K562 (cell line): ENCODE data around the gene CFL1. TPM values are rescaled to one million over a fixed set of nuclear protein-coding genes. Genes with fewer than 3 reads are reported as not detected.

ENCODE experiments used
- ARID1B ChIP-seq: fragments of 450-650 bp; IDR thresholded peaks from 2 replicates; pipeline ENCODE4 v1.6.1; 2016; ENCODE audit warnings: antibody characterized with exemption, mild to moderate bottlenecking, inconsistent platforms
- ARID2 ChIP-seq: fragments of 450-650 bp; IDR thresholded peaks from 2 replicates; pipeline ENCODE4 v1.6.1; 2017; ENCODE audit warnings: antibody characterized with exemption, mild to moderate bottlenecking
- COPS2 ChIP-seq: fragments of 450-650 bp; conservative IDR thresholded peaks from 2 replicates; pipeline ENCODE4 v1.6.1; 2016; ENCODE audit warnings: mild to moderate bottlenecking, moderate library complexity
- DPF2 ChIP-seq: fragments of 450-650 bp; IDR thresholded peaks from 2 replicates; pipeline ENCODE4 v1.6.1; 2016
- EHMT2 ChIP-seq: fragments of 450-650 bp; IDR thresholded peaks from 2 replicates; pipeline ENCODE4 v1.6.1; 2018; ENCODE audit warnings: antibody characterized with exemption
- HOXB6 ChIP-seq: fragments of 250-450 bp; sonication (Bioruptor Pico); IDR thresholded peaks from 2 replicates; pipeline ENCODE4 v1.5.1; 2022; ENCODE audit warnings: mild to moderate bottlenecking, borderline replicate concordance
- IFI16 ChIP-seq: fragments of 250-450 bp; sonication (Bioruptor Pico); IDR thresholded peaks from 2 replicates; pipeline ENCODE4 v2.1.2; 2022; ENCODE audit warnings: mild to moderate bottlenecking, inconsistent platforms
- MAFF ChIP-seq: IDR thresholded peaks from 2 replicates; pipeline ENCODE4 v1.6.1; 2012; ENCODE audit warnings: low read length, improper control_type of control experiment
- MAZ ChIP-seq, 2 experiments: fragments of 450-650 bp in 1 of 2; sonication (generic) in 1 of 2; formaldehyde crosslinking; IDR thresholded peaks in 1 of 2; conservative IDR thresholded peaks in 1 of 2; 2 replicates each; pipeline versions ENCODE4 v1.4.0 to v1.5.0; 2020; ENCODE audit warnings: mild to moderate bottlenecking in 1 of 2, missing genetic modification reagents in 1 of 2
- NFE2 ChIP-seq: IDR thresholded peaks from 2 replicates; pipeline ENCODE4 v1.6.1; 2014; ENCODE audit warnings: antibody characterized with exemption, low read depth
- NR2C2 ChIP-seq, 2 experiments: fragments of 200-800 bp in 1 of 2; sonication (Bioruptor generic) in 1 of 2; sonication (generic) in 1 of 2; formaldehyde crosslinking in 1 of 2; IDR thresholded peaks; 2 replicates each; pipeline versions ENCODE4 v1.6.1 to v1.8.0; 2016 to 2022; ENCODE audit warnings: mild to moderate bottlenecking in 1 of 2, missing compliant biosample characterization in 1 of 2, missing genetic modification characterization in 1 of 2, missing genetic modification reagents in 1 of 2
- NR3C1 ChIP-seq: sonication (generic); formaldehyde crosslinking; IDR thresholded peaks from 2 replicates; pipeline ENCODE4 v1.8.1; 2022; ENCODE audit warnings: missing genetic modification reagents
- POLR2AphosphoS5 ChIP-seq: IDR thresholded peaks from 2 replicates; pipeline ENCODE4 v1.6.1; 2011; ENCODE audit warnings: mild to moderate bottlenecking, low read depth, low read length, moderate library complexity; ENCODE audit not compliant: control insufficient read depth, insufficient read depth
- POLR3A ChIP-seq: IDR thresholded peaks from 2 replicates; pipeline ENCODE4 v1.6.1; 2011; ENCODE audit warnings: borderline replicate concordance, mild to moderate bottlenecking, moderate library complexity; ENCODE audit not compliant: insufficient read length, insufficient read depth; ENCODE audit errors: extremely low read depth
- RCOR1 ChIP-seq, 2 experiments: IDR thresholded peaks; 2 replicates each; pipeline ENCODE4 v1.6.1; 2012; ENCODE audit warnings: low read depth in 2 of 2, low read length in 2 of 2, borderline replicate concordance in 1 of 2, improper control_type of control experiment in 1 of 2
- RNF2 ChIP-seq: sonication (generic); IDR thresholded peaks from 2 replicates; pipeline ENCODE4 v1.6.1; 2016
- SIX5 ChIP-seq, 2 experiments: IDR thresholded peaks; 2 replicates each; pipeline ENCODE4 v1.6.1; 2011; ENCODE audit warnings: low read length in 2 of 2, borderline replicate concordance in 1 of 2, low read depth in 1 of 2, mild to moderate bottlenecking in 1 of 2, moderate library complexity in 1 of 2; ENCODE audit not compliant: insufficient read depth in 1 of 2
- SMAD1 ChIP-seq: fragments of 150-350 bp; IDR thresholded peaks from 2 replicates; pipeline ENCODE4 v1.6.1; 2014; ENCODE audit warnings: low read length, low read depth; ENCODE audit not compliant: partially characterized antibody
- SMAD3 ChIP-seq: fragments of 450-650 bp; formaldehyde crosslinking; conservative IDR thresholded peaks from 2 replicates; pipeline ENCODE4 v1.4.0; 2020; ENCODE audit warnings: mild to moderate bottlenecking
- SMARCE1 ChIP-seq: fragments of 450-650 bp; IDR thresholded peaks from 2 replicates; pipeline ENCODE4 v1.7.1; 2016; ENCODE audit warnings: mild to moderate bottlenecking
- SOX6 ChIP-seq: fragments of 450-650 bp; IDR thresholded peaks from 2 replicates; pipeline ENCODE4 v1.6.1; 2014; ENCODE audit warnings: mild to moderate bottlenecking
- SP1 ChIP-seq: sonication (generic); formaldehyde crosslinking; IDR thresholded peaks from 2 replicates; pipeline ENCODE4 v1.8.1; 2022; ENCODE audit warnings: mild to moderate bottlenecking, missing genetic modification reagents
- U2AF1 ChIP-seq: fragments of 200-400 bp; formaldehyde crosslinking; optimal IDR thresholded peaks from 2 replicates; pipeline ENCODE3; 2017; ENCODE audit warnings: mild to moderate bottlenecking, low read depth, low read length, moderate library complexity
- XRCC5 ChIP-seq: fragments of 200-400 bp; formaldehyde crosslinking; IDR thresholded peaks from 2 replicates; pipeline ENCODE4 v1.6.1; 2017; ENCODE audit warnings: low read depth, mild to moderate bottlenecking, low read length
- polyA plus RNA-seq, 8 experiments: library from polyadenylated mRNA; depleted of rRNA in 4 of 8; stranded (reverse) in 5 of 8; unstranded in 3 of 8; fragments of >200 nt; fragmentation: Nextera tagmentation in 2 of 8; fragmentation: Illumina TruSeq in 1 of 8; extraction: Ambion mirVana in 2 of 8; extraction: Trizol in 1 of 8; gene quantifications; 2 replicates each; pipeline versions ENCODE4 v1.2.1 to v1.2.3, GENCODE V29; 2011 to 2014; ENCODE audit warnings: inconsistent platforms in 1 of 8, missing spikeins in 1 of 8
- total RNA-seq, 7 experiments: library from RNA; depleted of rRNA in 6 of 7; stranded (reverse); fragments of >200 nt in 6 of 7; fragmentation: Illumina TruSeq in 2 of 7; extraction: Trizol in 2 of 7; gene quantifications; 2 replicates each; pipeline versions ENCODE4 v1.2.1 to v1.2.3, GENCODE V29; 2011 to 2021; ENCODE audit warnings: low replicate concordance in 1 of 7
- TF ChIP-seq, protein P1 (sequence below): fragments of 250-450 bp; sonication (Bioruptor Pico); IDR thresholded peaks from 2 replicates; pipeline ENCODE4 v1.8.0; 2022; ENCODE audit warnings: inconsistent platforms, mild to moderate bottlenecking, moderate library complexity, borderline replicate concordance
- TF ChIP-seq, protein P2 (sequence below): fragments of 250-450 bp; sonication (Bioruptor Pico); IDR thresholded peaks from 2 replicates; pipeline ENCODE4 v1.9.0; 2021; ENCODE audit warnings: mild to moderate bottlenecking
- TF ChIP-seq, protein P3 (sequence below): sonication (generic); formaldehyde crosslinking; IDR thresholded peaks from 2 replicates; pipeline ENCODE4 v1.8.0; 2023; ENCODE audit warnings: mild to moderate bottlenecking, missing genetic modification reagents
- TF ChIP-seq, protein P4 (sequence below): sonication (generic); IDR thresholded peaks from 2 replicates; pipeline ENCODE4 v1.6.1; 2016

Gene CFL1
- total and polyA plus RNA-seq, 9 of the 15 experiments (the other 6 are each of a cell fraction or from before 2014, with no cell fraction given): 105 to 1,101 (median 859) TPM

DNA sequence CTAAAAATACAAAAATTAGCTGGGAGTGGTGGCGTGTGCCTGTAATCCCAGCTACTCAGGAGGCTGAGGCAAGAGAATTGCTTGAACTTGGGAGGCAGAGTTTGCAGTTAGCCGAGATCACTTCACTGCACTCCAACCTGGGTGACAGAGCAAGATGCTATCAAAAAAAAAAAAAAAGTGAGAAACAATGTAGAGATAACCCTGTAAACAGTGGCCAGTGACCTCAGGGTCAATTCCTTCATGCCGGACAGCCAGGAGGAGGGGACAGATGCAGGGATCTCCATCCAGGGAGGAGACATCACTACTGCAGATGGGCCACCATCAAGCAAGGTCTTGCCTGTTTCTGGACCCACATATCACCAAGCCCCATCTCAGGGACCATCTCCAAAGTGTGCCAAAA lies 10.2 kb downstream of the CFL1 start (continued):
- TF ChIP-seq, protein P1, sequence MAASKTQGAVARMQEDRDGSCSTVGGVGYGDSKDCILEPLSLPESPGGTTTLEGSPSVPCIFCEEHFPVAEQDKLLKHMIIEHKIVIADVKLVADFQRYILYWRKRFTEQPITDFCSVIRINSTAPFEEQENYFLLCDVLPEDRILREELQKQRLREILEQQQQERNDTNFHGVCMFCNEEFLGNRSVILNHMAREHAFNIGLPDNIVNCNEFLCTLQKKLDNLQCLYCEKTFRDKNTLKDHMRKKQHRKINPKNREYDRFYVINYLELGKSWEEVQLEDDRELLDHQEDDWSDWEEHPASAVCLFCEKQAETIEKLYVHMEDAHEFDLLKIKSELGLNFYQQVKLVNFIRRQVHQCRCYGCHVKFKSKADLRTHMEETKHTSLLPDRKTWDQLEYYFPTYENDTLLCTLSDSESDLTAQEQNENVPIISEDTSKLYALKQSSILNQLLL: no peak
- TF ChIP-seq, protein P2, sequence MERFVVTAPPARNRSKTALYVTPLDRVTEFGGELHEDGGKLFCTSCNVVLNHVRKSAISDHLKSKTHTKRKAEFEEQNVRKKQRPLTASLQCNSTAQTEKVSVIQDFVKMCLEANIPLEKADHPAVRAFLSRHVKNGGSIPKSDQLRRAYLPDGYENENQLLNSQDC (CRISPR knock-in tag): no peak
- no peak for TF ChIP-seq MAFF
- peak; percentile 64; the same call in 1 of the 2 replicates for TF ChIP-seq SOX6
- TF ChIP-seq NFE2: peak; percentile 44; the same call in 1 of the 2 replicates
- TF ChIP-seq IFI16 (CRISPR knock-in tag): no peak
- TF ChIP-seq POLR3A: no peak
- no peak for TF ChIP-seq NR2C2 (CRISPR knock-in tag; IDR thresholded peaks at IDR 0.05)
- peak; percentile 52; the same call in 1 of the 2 replicates for TF ChIP-seq NR2C2 (tag; IDR thresholded peaks at IDR 0.05)
- TF ChIP-seq ARID2: no peak
- TF ChIP-seq ARID1B: 0 out of 2 replicates have a peak, but pooled peaks have one; percentile 15
- TF ChIP-seq, protein P3, sequence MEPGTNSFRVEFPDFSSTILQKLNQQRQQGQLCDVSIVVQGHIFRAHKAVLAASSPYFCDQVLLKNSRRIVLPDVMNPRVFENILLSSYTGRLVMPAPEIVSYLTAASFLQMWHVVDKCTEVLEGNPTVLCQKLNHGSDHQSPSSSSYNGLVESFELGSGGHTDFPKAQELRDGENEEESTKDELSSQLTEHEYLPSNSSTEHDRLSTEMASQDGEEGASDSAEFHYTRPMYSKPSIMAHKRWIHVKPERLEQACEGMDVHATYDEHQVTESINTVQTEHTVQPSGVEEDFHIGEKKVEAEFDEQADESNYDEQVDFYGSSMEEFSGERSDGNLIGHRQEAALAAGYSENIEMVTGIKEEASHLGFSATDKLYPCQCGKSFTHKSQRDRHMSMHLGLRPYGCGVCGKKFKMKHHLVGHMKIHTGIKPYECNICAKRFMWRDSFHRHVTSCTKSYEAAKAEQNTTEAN: no peak
- TF ChIP-seq COPS2: no peak
- TF ChIP-seq SMAD3 (CRISPR knock-in tag): no peak
- TF ChIP-seq DPF2: peak; percentile 17; the same call in 1 of the 2 replicates
- TF ChIP-seq MAZ (CRISPR knock-in tag; conservative IDR thresholded peaks at IDR 0.05 in 1 of 2, IDR thresholded peaks at IDR 0.05 in 1 of 2): no peak
- TF ChIP-seq SIX5 (IDR thresholded peaks at IDR 0.05; ENCODE audit: borderline replicate concordance in 1 of 2, insufficient read depth in 1 of 2, low read depth in 1 of 2, low read length in 2 of 2): no peak
- no peak for TF ChIP-seq XRCC5
- TF ChIP-seq U2AF1: no peak
- TF ChIP-seq EHMT2: no peak
- no peak for TF ChIP-seq POLR2AphosphoS5
- TF ChIP-seq RCOR1 (IDR thresholded peaks at IDR 0.05; ENCODE audit: borderline replicate concordance in 1 of 2, low read depth in 2 of 2, low read length in 2 of 2): peak in 1 of 2 experiments; percentile 54; a peak in 1 of 4 replicates
- TF ChIP-seq NR3C1: no peak
- TF ChIP-seq, protein P4, sequence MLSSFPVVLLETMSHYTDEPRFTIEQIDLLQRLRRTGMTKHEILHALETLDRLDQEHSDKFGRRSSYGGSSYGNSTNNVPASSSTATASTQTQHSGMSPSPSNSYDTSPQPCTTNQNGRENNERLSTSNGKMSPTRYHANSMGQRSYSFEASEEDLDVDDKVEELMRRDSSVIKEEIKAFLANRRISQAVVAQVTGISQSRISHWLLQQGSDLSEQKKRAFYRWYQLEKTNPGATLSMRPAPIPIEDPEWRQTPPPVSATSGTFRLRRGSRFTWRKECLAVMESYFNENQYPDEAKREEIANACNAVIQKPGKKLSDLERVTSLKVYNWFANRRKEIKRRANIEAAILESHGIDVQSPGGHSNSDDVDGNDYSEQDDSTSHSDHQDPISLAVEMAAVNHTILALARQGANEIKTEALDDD: no peak
- peak; percentile 39; the same call in 1 of the 2 replicates for TF ChIP-seq SMARCE1
- no peak for TF ChIP-seq SP1 (CRISPR knock-in tag)
- no peak for TF ChIP-seq SMAD1
- TF ChIP-seq RNF2: no peak
- TF ChIP-seq HOXB6 (CRISPR knock-in tag): no peak
